GOT3 (cell line): ENCODE results near the gene RGS8.

Experiments used
- DNase-seq: peaks from one replicate; lab custom pipeline; 2025; ENCODE audit warnings: mixed read lengths; lab: John Stamatoyannopoulos, UW

RGS8 gene

DNA sequence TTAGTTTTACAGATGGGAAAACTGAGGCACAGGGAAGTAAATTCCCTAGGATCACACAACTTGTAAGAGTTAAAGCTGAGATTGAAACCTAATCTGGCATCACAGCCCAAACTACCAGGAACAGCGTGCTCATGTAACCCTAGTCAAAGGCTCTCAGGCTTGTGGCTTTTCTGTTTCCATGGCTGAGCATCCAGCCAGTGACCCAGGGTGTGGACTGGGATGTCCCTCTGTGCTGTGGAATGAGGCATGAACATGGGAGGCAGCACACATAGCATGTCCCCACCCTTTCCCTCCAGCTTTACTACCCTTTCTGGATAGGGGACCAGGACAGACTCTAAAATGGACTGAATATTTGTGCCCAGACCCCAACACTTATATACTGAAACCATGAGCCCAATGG, 45.1 kb downstream of the RGS8 start:
- no peak for DNase-seq

DNA sequence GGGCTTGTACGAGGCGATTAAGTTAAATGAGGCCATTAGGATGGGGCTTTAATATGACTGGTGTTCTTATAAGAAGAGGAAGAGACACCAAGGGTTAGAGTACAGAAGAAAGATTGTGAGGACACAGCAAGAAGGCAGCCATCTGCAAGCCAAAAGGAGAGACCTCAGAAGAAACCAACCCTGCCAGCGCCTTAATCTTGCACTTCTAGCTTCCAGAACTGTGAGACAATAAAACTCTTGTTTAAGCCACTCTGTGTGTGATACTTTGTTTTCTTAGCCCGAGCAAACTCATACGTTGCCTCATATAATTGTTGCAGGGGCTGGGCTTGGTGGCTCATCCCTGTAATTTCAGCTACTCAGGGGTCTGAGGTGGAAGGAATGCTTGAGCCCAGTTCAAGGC, 46.6 kb downstream of the RGS8 start:
- DNase-seq = no peak

DNA sequence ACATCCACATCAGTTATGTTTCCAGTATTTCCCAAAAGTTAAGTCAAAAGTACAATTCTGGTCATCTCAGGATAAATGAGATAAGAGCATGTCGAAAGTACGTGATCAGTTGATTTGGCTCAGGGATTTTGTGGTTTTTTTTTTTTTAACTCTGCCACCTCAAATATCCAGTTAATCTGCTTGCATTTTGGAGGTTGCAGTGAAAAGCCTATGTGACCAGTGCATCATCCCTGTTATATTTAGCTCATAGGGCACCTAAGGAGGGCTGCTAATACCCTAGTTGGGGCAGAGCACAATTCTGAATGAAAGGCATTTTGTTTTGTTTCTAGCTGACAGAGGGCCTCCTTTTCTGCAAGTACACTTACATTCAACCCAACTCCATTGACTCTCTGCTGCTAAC, 48.5 kb downstream of the RGS8 start:
- DNase-seq = no peak
